ENCODE data around the gene SPESP1. TPM values are rescaled to one million over a fixed set of nuclear protein-coding genes. Genes with fewer than 3 reads are reported as not detected.

Gene SPESP1
- total and polyA plus RNA-seq, 8 donors: 1.8 to 6.5 (median 2.7) TPM

GRCh38 chr15:68907396-68907923 lies 22.9 kb upstream of the SPESP1 start:
- Histone ChIP-seq H3K4me1 (no peaks in the 10 kb centered on the region), H3K27me3 (no peaks in the 10 kb centered on the region), H3K27ac (no peak overlapping the region), H3K4me3 (no peak overlapping the region), H3K36me3 (no peaks in the 10 kb centered on the region), H3K9me3 (no peaks in the 10 kb centered on the region)
- intact Hi-C loops (cut with DNase I): no loop called here
- ATAC-seq (no peak), DNase-seq (peak in 2 of 4 donors; percentile 75 to 78)
- TF ChIP-seq CTCF (IDR thresholded peaks at IDR 0.05): no peak

- intact Hi-C loops (cut with DNase I): no loop called here
- Histone ChIP-seq H3K9me3 (no peaks in the 10 kb centered on the region), H3K27me3 (no peaks in the 10 kb centered on the region), H3K4me3 (no peak overlapping the region), H3K36me3 (no peaks in the 10 kb centered on the region), H3K27ac (no peak overlapping the region), H3K4me1 (no peaks in the 10 kb centered on the region)
- no peak for ATAC-seq
- TF ChIP-seq CTCF (IDR thresholded peaks at IDR 0.05): no peak
- no peak for DNase-seq
These were observed 20.7 kb upstream of the SPESP1 start for GRCh38 chr15:68909601-68910100.

- H3K27ac ChIP-seq: no peak overlapping the region
- no peak overlapping the region for H3K4me3 ChIP-seq
- no peaks in the 10 kb centered on the region for H3K4me1 ChIP-seq
- DNase-seq (no peak), ATAC-seq (no peak)
- intact Hi-C loops (cut with DNase I): no loop called here
- no peaks in the 10 kb centered on the region for H3K36me3 ChIP-seq
- H3K27me3 ChIP-seq: no peaks in the 10 kb centered on the region
- TF ChIP-seq CTCF (IDR thresholded peaks at IDR 0.05): no peak
- H3K9me3 ChIP-seq: no peaks in the 10 kb centered on the region
These were observed 20.0 kb upstream of the SPESP1 start for GRCh38 chr15:68910341-68910740.

- Histone ChIP-seq H3K4me3 (no peak overlapping the region), H3K36me3 (no peaks in the 10 kb centered on the region), H3K27me3 (no peaks in the 10 kb centered on the region), H3K27ac (no peak overlapping the region), H3K4me1 (no peaks in the 10 kb centered on the region), H3K9me3 (no peaks in the 10 kb centered on the region)
- intact Hi-C loops (cut with DNase I): no loop called here
- ATAC-seq: no peak
- DNase-seq: no peak
- TF ChIP-seq CTCF (IDR thresholded peaks at IDR 0.05): no peak
These were observed 19.5 kb upstream of the SPESP1 start for GRCh38 chr15:68910816-68911215.

GRCh38 chr15:68921926-68922325 lies 8.4 kb upstream of the SPESP1 start:
- TF ChIP-seq CTCF (IDR thresholded peaks at IDR 0.05): no peak
- intact Hi-C loops (cut with DNase I): no loop called here
- Histone ChIP-seq H3K4me3 (no peak overlapping the region), H3K4me1 (no peaks in the 10 kb centered on the region), H3K9me3 (no peaks in the 10 kb centered on the region), H3K27me3 (no peaks in the 10 kb centered on the region), H3K36me3 (no peaks in the 10 kb centered on the region), H3K27ac (no peak overlapping the region)
- DNase-seq (no peak), ATAC-seq (no peak)

Data from left lung (tissue), 10 donors.